ENCODE data around the gene FAM78A.
"Not testable (repeated sequence)": the region's sequence is repeated elsewhere in the genome, so short reads cannot be mapped to it uniquely, and the experiment has no call there.

Gene FAM78A

DNA sequence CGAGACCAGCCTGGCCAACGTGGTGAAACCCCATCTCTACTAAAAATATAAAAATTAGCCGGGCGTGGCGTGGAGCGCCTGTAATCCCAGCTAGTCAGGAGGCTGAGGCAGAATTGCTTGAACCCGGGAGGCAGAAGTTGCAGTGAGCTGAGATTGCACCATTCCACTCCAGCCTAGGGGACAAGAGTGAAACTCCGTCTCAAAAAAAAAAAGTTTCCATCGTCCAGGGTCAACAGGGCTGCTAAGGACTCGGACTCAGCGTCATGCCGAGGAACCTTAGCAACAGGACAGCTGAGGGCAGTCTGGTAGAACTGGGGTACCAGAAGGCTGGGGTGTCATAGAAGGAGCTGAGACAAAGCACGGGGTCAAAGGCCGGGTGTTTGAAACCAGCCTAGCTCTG is 21.7 kb downstream of the FAM78A start:
- H3K27ac ChIP-seq: no peak overlapping the region
- TF ChIP-seq ZFX (IDR thresholded peaks at IDR 0.05): no peak
- TF ChIP-seq, protein P1, sequence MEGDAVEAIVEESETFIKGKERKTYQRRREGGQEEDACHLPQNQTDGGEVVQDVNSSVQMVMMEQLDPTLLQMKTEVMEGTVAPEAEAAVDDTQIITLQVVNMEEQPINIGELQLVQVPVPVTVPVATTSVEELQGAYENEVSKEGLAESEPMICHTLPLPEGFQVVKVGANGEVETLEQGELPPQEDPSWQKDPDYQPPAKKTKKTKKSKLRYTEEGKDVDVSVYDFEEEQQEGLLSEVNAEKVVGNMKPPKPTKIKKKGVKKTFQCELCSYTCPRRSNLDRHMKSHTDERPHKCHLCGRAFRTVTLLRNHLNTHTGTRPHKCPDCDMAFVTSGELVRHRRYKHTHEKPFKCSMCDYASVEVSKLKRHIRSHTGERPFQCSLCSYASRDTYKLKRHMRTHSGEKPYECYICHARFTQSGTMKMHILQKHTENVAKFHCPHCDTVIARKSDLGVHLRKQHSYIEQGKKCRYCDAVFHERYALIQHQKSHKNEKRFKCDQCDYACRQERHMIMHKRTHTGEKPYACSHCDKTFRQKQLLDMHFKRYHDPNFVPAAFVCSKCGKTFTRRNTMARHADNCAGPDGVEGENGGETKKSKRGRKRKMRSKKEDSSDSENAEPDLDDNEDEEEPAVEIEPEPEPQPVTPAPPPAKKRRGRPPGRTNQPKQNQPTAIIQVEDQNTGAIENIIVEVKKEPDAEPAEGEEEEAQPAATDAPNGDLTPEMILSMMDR (conservative IDR thresholded peaks at IDR 0.05): no peak

DNA sequence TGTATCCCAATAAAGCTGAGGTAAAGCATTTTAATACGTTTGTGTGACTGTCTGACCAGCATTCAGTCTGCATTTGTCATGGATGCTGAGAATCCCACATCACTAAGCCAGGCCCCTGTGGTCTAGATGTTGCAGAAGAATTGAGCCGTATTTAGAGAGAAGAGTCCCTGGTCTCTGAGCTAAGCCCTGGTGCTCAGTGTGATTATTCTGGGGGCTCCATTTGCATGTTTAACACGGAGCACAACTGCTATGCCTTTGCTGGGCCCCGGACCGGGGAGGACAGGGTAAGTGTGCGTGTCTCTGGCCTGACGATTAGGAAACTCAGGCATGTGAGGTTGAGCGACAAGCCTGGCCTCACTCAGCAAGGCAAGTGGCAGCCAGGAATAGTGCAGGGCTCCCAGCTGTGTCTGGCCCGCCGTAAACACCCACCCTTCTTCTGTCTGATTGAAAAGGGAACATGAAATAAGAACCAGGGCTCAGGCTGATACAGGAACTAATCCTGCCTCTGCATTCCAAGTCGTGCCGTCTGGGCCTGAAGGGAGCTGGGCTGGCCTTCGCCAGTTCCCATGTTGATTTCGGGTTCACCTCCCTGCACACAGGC is 22.3 kb downstream of the FAM78A start:
- TF ChIP-seq, protein P1 (conservative IDR thresholded peaks at IDR 0.05): no peak
- TF ChIP-seq ZFX (IDR thresholded peaks at IDR 0.05): no peak
- H3K27ac ChIP-seq: no peak overlapping the region

DNA sequence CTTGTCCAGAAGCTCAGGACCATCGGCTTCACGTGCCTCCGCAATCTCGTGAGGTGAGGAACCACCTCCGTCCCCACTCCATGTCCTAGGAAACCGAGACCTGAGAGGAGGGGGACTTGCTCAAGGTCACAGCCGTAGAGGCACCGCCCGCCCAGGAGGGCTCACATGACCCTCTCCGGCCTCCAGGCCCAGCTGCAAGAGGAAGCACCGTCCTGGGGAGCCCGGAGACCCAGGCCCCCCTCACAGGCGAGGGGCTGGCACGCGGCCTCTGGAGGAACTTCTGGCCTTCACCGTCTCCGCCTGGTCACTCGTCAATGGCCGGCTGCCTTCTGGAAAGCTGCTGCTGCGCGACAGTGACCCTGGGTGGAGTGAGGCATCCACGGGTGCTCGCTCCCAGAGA is 24.2 kb downstream of the FAM78A start:
- no peak overlapping the region for H3K27ac ChIP-seq
- TF ChIP-seq ZFX (IDR thresholded peaks at IDR 0.05): no peak
- TF ChIP-seq, protein P1 (conservative IDR thresholded peaks at IDR 0.05): no peak

DNA sequence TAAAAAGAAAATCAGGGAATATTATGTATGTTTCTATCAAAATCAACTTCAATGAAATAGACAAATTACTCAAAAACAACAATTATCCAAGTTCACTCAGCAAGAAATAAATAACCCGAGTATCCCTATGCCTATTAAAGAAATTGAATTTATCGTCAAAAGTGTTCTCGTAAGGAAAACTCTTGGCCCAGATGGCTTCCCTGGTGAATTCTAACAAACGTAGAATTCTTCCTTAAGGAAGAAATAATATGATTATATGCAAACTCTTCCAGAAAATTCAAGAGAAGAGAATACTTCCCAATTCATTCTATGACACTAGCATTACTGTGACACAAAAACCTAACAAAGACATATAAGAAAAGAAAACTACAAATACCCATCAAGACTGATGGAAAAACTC is 29.7 kb downstream of the FAM78A start:
- TF ChIP-seq, protein P1 (conservative IDR thresholded peaks at IDR 0.05): no peak
- no peak for TF ChIP-seq ZFX (IDR thresholded peaks at IDR 0.05)
- H3K27ac ChIP-seq: no peak overlapping the region

DNA sequence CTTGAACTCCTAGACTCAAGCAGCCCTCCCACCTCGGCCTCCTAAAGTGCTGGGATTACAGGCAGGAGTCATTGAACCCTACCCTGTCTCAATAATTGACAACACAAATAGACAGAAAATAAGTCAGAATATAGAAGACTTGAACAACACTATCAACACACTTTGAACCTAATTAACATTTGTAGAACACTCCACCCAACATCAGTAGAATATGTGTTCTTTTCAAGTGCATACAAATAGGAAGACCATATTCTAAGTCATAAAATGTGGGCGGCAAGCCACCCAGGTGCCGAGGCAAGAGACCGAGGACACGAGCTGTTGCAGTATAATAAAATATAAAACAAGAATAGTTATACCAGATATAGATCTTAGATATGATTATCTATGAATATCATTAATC is 32.0 kb downstream of the FAM78A start:
- not testable (repeated sequence) for H3K27ac ChIP-seq

DNA sequence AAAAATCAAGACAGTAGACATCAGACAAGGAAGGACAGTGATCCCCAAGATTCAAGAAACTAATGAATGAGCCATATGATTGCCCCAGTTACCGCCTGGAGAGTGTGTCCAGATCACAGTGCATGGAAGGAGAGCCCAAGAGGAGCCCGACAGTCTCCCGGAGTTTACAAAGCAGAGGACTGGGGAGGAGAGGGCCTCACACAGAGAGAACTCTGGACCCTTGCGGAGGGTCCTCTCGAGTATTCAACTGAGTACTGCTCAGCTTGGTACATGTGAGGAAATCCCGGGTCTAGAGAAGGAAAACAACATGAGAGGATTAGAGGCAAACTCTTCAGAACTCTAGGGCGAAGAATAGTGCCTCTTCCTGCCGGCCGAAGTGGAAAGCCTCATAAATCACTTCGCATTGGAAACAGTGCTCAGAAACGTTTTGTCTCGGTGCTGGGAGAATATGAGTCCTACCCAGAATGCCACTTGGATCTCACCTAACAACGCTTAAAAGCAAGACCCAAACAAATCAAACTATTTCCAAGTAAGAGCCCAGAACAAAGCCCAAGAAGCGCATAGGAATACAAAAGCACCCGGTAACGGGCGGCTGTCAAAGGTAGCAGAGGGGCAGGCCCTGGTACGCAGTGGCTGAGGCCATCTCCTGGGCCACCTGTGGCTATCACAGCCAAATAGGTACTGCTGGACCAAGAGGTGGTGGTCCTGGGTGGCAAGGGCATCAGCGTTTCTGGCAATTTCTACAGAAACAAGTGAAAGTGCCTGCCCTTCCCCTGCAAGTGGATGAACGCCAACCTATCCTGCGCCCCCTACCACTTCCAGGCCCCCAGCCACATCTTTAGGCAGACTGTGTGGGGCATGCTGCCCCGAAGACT is 36.0 kb downstream of the FAM78A start:
- H3K27ac ChIP-seq: no peak overlapping the region
- TF ChIP-seq ZFX (IDR thresholded peaks at IDR 0.05): no peak
- TF ChIP-seq, protein P1 (conservative IDR thresholded peaks at IDR 0.05): no peak

DNA sequence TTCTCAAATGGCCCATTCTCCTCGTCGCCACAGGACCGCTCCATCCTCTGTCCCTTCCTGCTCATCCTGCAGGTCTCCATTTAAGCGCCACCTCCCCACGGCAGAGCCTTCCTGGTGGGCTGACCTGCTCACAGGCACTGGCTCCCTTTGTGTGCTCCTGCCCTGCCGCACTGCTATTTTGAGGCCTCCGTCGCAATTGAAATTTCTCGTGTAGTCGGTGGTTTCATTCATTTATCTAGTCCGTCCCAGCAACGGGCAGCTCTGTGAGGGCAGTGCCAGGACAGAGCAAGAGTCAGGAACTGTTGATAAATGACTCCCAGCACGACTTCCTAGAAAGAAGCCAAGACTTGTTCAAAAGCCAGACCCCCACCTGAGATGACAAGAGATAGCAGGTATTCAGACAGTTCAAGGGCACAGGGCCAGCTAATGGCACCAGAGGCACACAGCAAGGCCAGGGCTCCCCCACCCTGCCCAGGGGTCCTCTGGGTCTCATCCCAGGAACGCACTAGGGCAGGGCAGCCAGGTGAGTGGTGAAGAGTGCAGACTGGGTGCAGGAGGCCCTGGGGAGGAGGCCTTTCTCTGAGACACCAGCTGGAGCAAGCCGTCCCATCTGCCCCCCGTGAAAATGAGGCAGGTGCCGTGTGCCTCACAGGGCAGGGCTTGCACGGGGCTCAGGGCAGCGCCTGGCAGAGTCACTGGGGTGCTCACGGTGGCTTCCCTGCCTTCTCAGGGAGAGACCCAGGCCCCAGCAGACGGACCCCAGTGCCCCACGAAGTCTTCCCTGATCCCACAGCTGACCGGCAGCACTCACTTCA is 36.9 kb downstream of the FAM78A start:
- TF ChIP-seq, protein P1 (conservative IDR thresholded peaks at IDR 0.05): no peak
- no peak for TF ChIP-seq ZFX (IDR thresholded peaks at IDR 0.05)
- H3K27ac ChIP-seq: peak overlapping the region; percentile 59; the same call in 1 of the 2 replicates
